ENCODE measurements around the gene ZNF507.

- TF ChIP-seq POLR2A (IDR thresholded peaks at IDR 0.05), result no peak
- peak in 2 of 3 experiments; percentile 23 to 29 for TF ChIP-seq CTCF (IDR thresholded peaks at IDR 0.05)
Measured at GRCh38 chr19:32339988-32340874, 5.2 kb upstream of the ZNF507 start.
